Neural crest cell (in vitro differentiated cells): ENCODE data around the gene FANCC. TPM values are rescaled to one million over a fixed set of nuclear protein-coding genes. Genes with fewer than 3 reads are reported as not detected.

ENCODE experiments used
- DNase-seq: peaks from one replicate; pipeline ENCODE4 v3.0.0; 2021; ENCODE audit warnings: low read depth, mixed read lengths, low spot score
- H3K27ac Mint-ChIP-seq: one replicate; pipeline ENCODE4 v1.8.0; 2021; ENCODE audit warnings: mild to moderate bottlenecking, mixed read lengths; ENCODE audit not compliant: unreplicated experiment
- H3K27me3 Mint-ChIP-seq: 2 replicates; pipeline ENCODE4 v1.8.0; 2021; ENCODE audit warnings: low read depth, mild to moderate bottlenecking, mixed read lengths
- H3K36me3 Mint-ChIP-seq: 2 replicates; pipeline ENCODE4 v1.8.0; 2021; ENCODE audit warnings: low read depth, mild to moderate bottlenecking, mixed read lengths
- H3K4me1 Mint-ChIP-seq: 2 replicates; pipeline ENCODE4 v1.8.0; 2021; ENCODE audit warnings: mixed read lengths
- H3K4me3 Mint-ChIP-seq: one replicate; pipeline ENCODE4 v1.8.0; 2021; ENCODE audit warnings: mild to moderate bottlenecking, mixed read lengths
- H3K9me3 Mint-ChIP-seq: 2 replicates; pipeline ENCODE4 v1.8.0; 2021; ENCODE audit warnings: mixed read lengths
- CTCF ChIP-seq: fragments of 200-600 bp; sonication (generic); conservative IDR thresholded peaks from 2 replicates; pipeline ENCODE4 v1.5.0; 2021; ENCODE audit warnings: antibody characterized with exemption, mild to moderate bottlenecking
- total RNA-seq: library from RNA; stranded (reverse); gene quantifications from 2 replicates; pipeline ENCODE4 v1.2.1, GENCODE V29; 2021

FANCC gene
- total RNA-seq, 1 donor from 2014 or later, result 24.6 TPM

GRCh38 chr9:95080961-95081647 is 236.4 kb downstream of the FANCC start:
- Mint-ChIP-seq H3K27ac (peak overlapping the region; percentile 76), H3K36me3 (peaks cover 3% of the 10 kb centered on the region), H3K9me3 (no peaks in the 10 kb centered on the region), H3K4me1 (peaks cover 86% of the 10 kb centered on the region), H3K27me3 (no peaks in the 10 kb centered on the region), H3K4me3 (peak overlapping the region; percentile 69)
- TF ChIP-seq CTCF, result no peak
- no peak for DNase-seq

- no peak overlapping the region for H3K27ac Mint-ChIP-seq
- H3K27me3 Mint-ChIP-seq, result no peaks in the 10 kb centered on the region
- H3K9me3 Mint-ChIP-seq, result no peaks in the 10 kb centered on the region
- peak overlapping the region; percentile 35 for H3K4me3 Mint-ChIP-seq
- peaks cover 3% of the 10 kb centered on the region for H3K36me3 Mint-ChIP-seq
- no peak for TF ChIP-seq CTCF
- DNase-seq, result no peak
- H3K4me1 Mint-ChIP-seq, result peaks cover 82% of the 10 kb centered on the region
Observed at GRCh38 chr9:95079461-95079860, 238.0 kb downstream of the FANCC start.

GRCh38 chr9:95078939-95079338 is 238.6 kb downstream of the FANCC start:
- H3K9me3 Mint-ChIP-seq, result no peaks in the 10 kb centered on the region
- H3K4me3 Mint-ChIP-seq, result peak overlapping the region; percentile 36
- DNase-seq, result no peak
- H3K27ac Mint-ChIP-seq, result peak overlapping the region; percentile 4
- peaks cover 3% of the 10 kb centered on the region for H3K36me3 Mint-ChIP-seq
- H3K27me3 Mint-ChIP-seq, result no peaks in the 10 kb centered on the region
- TF ChIP-seq CTCF, result peak; percentile 21
- peaks cover 82% of the 10 kb centered on the region for H3K4me1 Mint-ChIP-seq

- H3K4me1 Mint-ChIP-seq, result peaks cover 78% of the 10 kb centered on the region
- DNase-seq, result no peak
- H3K4me3 Mint-ChIP-seq, result peak overlapping the region; percentile 36
- peak overlapping the region; percentile 4 for H3K27ac Mint-ChIP-seq
- no peak for TF ChIP-seq CTCF
- H3K36me3 Mint-ChIP-seq, result peaks cover 3% of the 10 kb centered on the region
- H3K9me3 Mint-ChIP-seq, result no peaks in the 10 kb centered on the region
- no peaks in the 10 kb centered on the region for H3K27me3 Mint-ChIP-seq
Observed at GRCh38 chr9:95078511-95078910, 239.0 kb downstream of the FANCC start.

GRCh38 chr9:95077766-95078370 is 239.6 kb downstream of the FANCC start:
- no peaks in the 10 kb centered on the region for H3K27me3 Mint-ChIP-seq
- peak overlapping the region; percentile 92 for H3K27ac Mint-ChIP-seq
- no peaks in the 10 kb centered on the region for H3K36me3 Mint-ChIP-seq
- no peak for TF ChIP-seq CTCF
- peak overlapping the region; percentile 52 for H3K4me3 Mint-ChIP-seq
- H3K4me1 Mint-ChIP-seq, result peaks cover 72% of the 10 kb centered on the region
- H3K9me3 Mint-ChIP-seq, result no peaks in the 10 kb centered on the region
- no peak for DNase-seq
